Measurements from ENCODE around the gene GRM8.

DNA sequence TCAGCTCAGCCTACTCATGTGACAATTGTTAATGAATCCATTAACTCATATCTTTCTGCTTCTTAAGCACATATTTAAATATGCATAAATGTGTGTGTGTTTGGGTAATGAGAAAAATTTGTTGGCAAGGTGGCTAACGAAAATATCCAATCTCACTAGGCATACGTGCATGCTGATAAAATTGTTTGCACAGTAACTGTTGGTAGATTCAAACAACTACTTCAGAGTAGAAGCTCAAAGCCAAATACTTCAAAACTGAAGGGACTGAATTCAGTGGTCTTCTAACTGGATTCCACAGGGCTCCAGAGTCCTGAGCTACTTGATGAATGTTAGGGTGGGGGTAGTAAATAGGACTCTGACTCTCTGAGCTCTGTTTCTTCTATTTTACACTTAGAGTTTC is 757.0 kb downstream of the GRM8 start:
- TF ChIP-seq BHLHE40 (IDR thresholded peaks at IDR 0.05; ENCODE audit: borderline replicate concordance) (no peak), FOXA1 (IDR thresholded peaks at IDR 0.05) (no peak), L3MBTL2 (conservative IDR thresholded peaks at IDR 0.05) (no peak), LEF1 (IDR thresholded peaks at IDR 0.05; ENCODE audit: borderline replicate concordance) (no peak), FOXM1 (IDR thresholded peaks at IDR 0.05; ENCODE audit: borderline replicate concordance) (no peak), TARDBP (IDR thresholded peaks at IDR 0.05) (no peak), SP1 (IDR thresholded peaks at IDR 0.05) (no peak), ZNF384 (IDR thresholded peaks at IDR 0.05) (no peak), ARNT (IDR thresholded peaks at IDR 0.05) (no peak), ELF4 (IDR thresholded peaks at IDR 0.05) (no peak), SUZ12 (IDR thresholded peaks at IDR 0.05) (no peak), FOXK2 (IDR thresholded peaks at IDR 0.05) (no peak)

Measured in HEK293T (cell line).